GM18951 (cell line): ENCODE data around the gene MAP3K3.

ENCODE experiments used
- POLR2A ChIP-seq: IDR thresholded peaks from 4 replicates; pipeline ENCODE4 v1.6.1; 2011; ENCODE audit warnings: mild to moderate bottlenecking; ENCODE audit not compliant: insufficient read length, insufficient read depth; ENCODE audit errors: extremely low read depth
- in situ Hi-C: fragments of 300-500 bp; cut with MboI; formaldehyde crosslinking; loops from one replicate; pipeline ENCODE4 v1.12.0; 2022; ENCODE audit warnings: low sequenced_read_pairs, mixed read lengths, inconsistent platforms; ENCODE audit not compliant: unreplicated experiment

The MAP3K3 gene

DNA sequence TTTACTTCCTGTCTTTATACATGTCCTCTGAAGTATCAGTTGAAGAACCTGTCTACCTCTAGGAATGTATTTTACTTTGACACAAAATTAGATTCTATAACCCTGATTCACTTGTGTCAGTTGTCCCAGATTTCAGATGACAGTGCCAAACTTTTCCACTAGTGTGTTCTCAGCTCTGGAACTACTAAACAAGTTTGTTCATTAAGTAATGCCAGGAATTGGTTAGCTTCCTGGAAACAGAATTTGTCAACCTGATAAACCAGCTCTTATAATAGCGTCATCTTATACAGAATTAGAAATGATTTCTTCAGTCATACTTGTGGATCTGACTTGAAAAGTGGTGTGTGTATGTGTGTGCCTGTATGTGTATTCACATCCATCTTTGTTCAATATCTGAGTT is 7.4 kb downstream of the MAP3K3 start:
- in situ Hi-C loops, result no loop called here
- TF ChIP-seq POLR2A, result no peak

DNA sequence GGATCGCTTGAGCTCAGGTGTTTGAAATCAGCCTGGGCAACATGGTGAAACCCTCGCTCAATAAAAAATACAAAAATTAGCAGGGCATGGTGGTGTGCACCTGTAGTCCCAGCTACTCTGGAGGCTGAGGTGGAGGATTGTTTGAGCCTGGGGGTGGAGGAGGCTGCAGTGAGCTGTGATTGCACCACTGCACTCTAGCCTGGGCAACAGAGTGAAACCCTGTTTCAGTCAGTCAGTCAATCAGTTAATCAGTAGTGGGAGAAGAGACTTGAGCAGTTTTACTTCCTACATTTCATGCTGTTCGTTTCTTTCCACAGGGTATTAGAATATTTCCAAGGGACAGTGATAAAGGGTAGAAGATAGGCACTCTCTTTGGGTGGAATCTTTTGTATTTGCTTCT is 8.8 kb downstream of the MAP3K3 start:
- TF ChIP-seq POLR2A, result no peak
- in situ Hi-C loops, result no loop called here

- TF ChIP-seq POLR2A, result no peak
- in situ Hi-C loops, result no loop called here
Measured at GRCh38 chr17:63631626-63632025, 9.4 kb downstream of the MAP3K3 start.

DNA sequence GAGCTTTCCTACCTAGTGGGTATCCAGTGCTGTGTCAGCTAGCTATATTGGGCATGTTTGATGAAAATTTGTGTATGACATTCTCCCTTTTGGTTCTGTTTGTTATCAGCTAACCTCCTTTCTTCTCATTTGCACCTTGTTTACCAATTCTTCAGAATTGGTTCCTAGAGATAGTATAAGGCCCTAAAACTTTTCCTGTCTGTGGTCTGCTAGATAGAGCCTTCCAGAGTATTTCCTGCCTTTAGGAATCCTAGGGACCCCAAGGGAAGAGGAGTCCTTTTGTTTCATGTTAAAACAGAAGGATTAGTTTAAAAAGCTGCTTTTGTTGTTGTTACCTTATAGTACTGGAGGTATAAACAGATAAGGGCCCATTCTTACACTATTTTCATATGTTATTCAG is 11.5 kb downstream of the MAP3K3 start:
- in situ Hi-C loops, result no loop called here
- TF ChIP-seq POLR2A, result no peak

DNA sequence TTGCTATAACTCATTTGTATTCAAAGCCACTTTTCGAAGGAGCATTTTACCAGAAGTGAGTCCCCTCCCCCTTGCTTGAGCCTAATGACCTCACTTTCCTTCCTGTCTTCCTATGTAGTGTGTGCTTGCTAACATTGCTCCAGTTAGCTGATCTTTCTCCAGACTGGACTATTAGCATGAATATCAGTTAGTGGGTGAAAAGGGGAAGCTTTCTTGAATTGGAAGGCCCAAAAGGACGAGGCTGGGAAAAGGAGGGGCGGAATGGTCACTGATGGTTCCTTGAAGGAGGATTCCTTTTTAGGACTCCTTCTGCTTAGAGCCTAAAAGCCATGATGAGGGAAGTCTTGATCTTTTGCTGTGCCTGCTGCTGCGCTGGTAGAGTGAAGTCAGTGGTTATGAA is 11.9 kb downstream of the MAP3K3 start:
- TF ChIP-seq POLR2A, result no peak
- in situ Hi-C loops, result no loop called here

GRCh38 chr17:63634816-63635215 is 12.6 kb downstream of the MAP3K3 start:
- in situ Hi-C loops, result no loop called here
- no peak for TF ChIP-seq POLR2A

DNA sequence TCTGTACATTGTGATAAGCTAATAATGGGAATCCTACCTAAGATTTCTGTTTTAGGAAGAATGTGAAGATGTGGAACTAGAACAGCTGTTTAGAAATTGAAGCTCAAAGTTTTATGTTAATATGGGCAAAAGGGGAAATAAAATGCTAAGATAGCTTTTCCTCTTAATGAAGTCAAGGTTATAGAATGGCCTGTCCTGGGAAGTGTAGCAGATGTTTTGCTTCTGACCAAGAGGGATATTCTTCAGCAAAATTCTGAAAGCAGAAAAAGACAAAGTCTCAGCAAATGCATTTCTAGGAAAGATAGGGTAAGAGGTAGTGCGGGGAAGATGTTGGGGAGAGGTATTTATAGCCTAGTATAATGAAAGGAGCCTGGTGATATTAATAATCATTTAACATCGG is 13.1 kb downstream of the MAP3K3 start:
- TF ChIP-seq POLR2A, result no peak
- in situ Hi-C loops, result no loop called here

DNA sequence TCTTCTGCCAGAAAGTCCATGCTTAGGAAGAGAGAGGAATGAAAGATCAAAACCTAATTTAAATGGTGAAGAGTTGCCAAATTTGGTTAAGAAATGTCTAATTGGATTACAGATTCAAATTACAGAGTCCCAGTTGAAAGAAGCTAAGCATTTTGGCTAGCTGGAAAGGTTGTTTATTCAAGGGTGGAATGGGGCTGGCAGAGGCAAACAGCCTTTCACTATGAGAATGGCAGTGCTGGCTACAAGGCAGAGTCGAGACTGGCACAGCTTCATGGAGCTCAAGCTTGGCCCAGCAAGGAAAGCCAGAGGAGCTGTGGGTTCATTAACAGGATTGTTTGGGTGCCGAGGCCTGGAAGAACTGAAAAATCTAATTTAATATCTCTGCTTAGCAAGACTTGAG is 13.6 kb downstream of the MAP3K3 start:
- in situ Hi-C loops, result no loop called here
- no peak for TF ChIP-seq POLR2A

- in situ Hi-C loops, result no loop called here
- no peak for TF ChIP-seq POLR2A
Measured at GRCh38 chr17:63639125-63639524, 16.9 kb downstream of the MAP3K3 start.

DNA sequence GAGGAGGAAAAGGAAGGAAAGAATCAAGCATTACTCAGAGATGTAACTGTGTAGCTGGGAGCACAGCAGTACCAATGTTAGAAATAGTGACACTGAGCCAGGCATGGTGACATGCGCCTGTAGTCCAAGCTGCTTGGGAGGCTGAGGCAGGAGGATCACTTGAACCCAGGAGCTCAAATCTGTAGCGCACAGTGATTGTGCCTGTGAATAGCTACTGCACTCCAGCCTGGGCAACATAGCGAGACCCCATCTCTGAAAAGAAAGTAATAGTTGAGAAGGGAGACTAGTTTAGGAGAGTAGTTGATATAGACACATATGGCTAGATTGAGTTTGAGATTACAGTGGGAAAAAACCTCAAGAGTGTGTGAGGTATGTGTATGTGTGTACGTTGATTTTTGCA is 17.8 kb downstream of the MAP3K3 start:
- in situ Hi-C loops, result no loop called here
- TF ChIP-seq POLR2A, result no peak

GRCh38 chr17:63641692-63642448 is 19.7 kb downstream of the MAP3K3 start:
- in situ Hi-C loops, result no loop called here
- TF ChIP-seq POLR2A, result no peak

DNA sequence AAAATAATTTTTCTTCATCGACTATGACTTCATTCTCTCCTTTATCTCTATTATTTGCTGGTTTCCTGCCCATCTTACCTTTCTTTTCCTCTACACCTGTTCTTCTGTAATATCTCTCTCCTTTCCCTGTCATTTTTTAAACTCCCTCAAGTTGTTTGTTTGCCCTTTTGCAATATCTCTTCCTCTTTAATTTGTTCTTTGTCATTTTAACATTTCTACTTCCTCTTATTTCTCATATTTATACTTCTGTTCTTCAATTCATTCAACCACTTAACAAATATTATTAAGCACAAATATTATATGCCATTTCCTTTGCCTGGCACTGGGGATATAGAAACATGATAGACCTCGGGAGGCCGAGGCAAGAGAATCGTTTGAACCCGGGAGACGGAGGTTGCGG is 22.6 kb downstream of the MAP3K3 start:
- in situ Hi-C loops, result no loop called here
- TF ChIP-seq POLR2A, result no peak

- in situ Hi-C loops, result no loop called here
- TF ChIP-seq POLR2A, result no peak
Measured at GRCh38 chr17:63645775-63646487, 23.7 kb downstream of the MAP3K3 start.

DNA sequence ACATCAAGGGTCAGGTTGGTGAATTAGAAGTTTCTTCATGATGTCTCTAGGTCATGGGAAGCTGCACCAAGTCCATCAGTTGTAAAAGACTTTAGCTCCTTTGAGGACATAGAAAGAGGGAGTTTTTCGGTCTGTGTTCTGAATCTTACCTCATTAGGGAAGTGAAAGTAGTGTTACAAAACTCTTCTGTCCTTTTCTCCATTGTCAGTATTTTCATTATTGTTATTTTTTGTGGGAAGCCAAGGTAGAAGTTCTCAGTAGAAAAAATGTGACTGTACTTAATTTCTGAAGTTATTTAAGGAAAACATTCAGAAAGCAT is 24.2 kb downstream of the MAP3K3 start:
- in situ Hi-C loops, result no loop called here
- no peak for TF ChIP-seq POLR2A
